Activated naive CD4-positive, alpha-beta T cell treated with Interleukin-2 at 50 U/mL for 16 hours (primary cell): ENCODE results near the gene FBXO10.
"Not testable (repeated sequence)": the region's sequence is repeated elsewhere in the genome, so short reads cannot be mapped to it uniquely, and the experiment has no call there.

ENCODE experiments used
- DNase-seq: peaks from one replicate; pipeline ENCODE4 v3.0.0-alpha.2; 2020

FBXO10 gene, protein sequence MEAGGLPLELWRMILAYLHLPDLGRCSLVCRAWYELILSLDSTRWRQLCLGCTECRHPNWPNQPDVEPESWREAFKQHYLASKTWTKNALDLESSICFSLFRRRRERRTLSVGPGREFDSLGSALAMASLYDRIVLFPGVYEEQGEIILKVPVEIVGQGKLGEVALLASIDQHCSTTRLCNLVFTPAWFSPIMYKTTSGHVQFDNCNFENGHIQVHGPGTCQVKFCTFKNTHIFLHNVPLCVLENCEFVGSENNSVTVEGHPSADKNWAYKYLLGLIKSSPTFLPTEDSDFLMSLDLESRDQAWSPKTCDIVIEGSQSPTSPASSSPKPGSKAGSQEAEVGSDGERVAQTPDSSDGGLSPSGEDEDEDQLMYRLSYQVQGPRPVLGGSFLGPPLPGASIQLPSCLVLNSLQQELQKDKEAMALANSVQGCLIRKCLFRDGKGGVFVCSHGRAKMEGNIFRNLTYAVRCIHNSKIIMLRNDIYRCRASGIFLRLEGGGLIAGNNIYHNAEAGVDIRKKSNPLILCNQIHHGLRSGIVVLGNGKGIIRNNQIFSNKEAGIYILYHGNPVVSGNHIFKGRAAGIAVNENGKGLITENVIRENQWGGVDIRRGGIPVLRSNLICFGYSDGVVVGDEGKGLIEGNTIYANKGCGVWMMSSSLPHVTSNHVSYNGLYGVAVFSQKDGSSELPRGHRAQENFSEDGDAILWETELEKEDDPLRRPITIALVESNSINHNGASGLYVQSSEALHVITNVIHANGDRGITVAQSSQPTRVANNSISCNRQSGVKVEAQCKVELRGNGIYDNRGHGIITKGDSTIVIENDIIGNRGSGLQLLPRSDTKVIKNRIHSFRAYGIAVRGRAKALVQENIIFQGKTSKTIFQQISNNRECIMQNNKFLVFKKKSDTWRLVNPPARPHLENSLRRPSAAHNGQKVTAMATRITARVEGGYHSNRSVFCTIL

DNA sequence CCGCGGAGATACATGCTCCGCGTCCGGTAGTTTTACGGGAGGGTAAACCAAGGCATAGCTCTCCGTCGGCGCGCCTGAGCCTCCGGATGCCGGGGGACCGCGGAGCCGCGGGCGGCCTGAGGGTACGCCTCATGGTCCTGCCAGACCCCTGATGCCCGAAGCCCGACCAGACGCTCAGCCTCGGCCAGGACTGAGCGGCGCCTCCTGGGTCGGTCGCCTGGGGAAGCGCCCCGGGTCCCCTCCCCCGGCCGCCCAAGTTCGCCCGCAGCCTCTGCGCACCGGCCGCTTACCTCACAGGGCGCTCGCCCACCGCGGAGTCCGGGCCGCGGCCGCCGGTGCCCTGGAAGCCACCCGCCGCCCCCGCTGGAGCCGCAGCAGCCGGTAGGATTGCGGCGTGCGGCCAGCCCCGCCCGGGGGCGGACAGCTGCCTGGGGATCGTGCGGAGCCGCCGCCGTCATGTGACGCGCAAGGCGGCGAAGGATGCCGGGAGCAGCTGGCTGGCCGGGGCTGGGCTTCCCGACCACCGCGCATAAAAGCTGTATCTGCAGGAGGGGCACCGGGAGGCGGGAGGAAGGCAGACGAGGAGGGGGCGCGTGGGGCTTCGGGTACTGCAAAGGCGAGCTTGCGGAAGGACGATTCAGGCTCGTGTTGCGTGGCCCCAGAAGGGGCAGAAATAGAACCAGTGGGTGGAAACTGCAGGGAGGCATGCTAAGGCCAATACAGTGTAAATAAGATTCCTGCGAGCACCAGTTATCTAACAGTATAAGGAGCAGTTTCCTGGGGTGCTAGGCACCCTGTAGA is at the start of gene FBXO10:
FBXO10 (minus strand) TSS at position 460 of the 801 bp plus-strand sequence. CDS start 34,612 bp downstream, outside the sequence.
- peak; percentile 46 for DNase-seq

- DNase-seq, result no peak
These were observed 49.6 kb upstream of the FBXO10 start for GRCh38 chr9:37625758-37626147.

DNA sequence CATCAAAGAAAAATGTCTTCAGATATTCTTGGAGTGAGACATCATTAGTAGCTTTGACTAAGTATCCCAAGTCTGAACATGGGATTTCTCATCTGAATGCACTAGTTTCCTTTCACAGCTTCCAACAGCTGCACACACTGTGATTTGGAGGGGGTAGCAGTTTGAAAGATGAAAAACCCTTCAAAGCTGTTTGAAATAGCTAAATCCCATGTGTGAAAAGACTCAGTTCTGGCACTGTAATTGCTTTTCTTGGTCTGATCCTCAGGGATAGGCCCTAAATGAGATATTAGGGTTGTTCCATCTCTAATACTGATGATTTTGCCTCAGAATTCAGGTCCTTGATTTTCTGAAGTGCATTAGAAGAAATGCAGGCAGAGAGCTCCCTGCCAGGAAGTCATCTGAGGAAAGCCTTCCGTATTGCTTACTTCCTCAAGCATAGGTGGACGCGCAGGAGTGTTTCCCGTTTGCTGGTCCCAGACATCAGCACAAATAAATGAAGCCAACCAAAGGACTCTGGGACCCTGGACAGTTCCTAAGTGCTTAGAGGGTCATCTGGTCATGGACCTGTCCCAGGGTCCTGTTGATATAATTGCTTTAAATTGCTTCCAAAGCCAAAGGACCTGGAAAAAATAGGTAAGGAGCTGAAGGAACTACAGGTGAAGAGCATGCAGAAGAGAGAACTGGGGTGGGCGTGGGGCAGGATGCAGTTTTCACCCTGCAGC is 49.0 kb upstream of the FBXO10 start:
- no peak for DNase-seq

DNA sequence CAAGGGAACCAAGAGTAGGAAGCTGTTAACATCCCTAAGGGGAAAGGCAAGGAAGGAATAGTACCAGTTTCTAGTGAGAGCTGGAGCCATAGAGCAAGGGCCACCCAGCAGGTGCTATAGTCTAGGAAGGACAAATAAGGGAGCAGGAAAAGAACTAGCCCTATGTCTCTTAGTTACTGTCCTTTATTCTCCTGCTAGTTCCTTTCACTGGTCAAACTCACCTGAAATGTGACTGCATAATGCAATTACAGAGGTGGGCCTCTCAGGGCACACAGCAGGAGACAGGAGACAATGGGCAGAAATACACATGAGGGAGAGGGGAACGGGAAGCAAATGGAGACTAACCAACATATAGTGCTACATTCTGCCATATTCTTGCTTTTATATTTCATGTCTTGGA is 47.9 kb upstream of the FBXO10 start:
- DNase-seq, result no peak

DNA sequence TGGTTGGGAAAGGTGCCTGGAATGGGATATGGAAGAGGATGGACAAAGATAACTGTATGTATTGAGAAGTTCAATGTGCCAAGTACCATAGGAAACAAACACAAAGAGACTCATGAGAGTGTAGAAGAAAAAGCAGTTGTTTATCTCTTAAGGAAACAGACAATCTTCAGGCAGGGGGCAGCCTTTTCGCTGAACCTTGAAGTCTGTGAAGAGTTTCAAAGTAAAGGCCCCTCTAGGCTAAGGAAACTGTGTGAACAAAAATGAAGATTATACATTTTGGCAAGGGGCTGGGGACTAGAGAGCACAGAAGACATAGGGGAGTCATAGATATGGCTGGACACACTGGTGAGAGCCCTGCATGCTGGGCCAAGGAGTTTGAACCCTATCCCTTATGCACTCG is 47.1 kb upstream of the FBXO10 start:
- no peak for DNase-seq

DNA sequence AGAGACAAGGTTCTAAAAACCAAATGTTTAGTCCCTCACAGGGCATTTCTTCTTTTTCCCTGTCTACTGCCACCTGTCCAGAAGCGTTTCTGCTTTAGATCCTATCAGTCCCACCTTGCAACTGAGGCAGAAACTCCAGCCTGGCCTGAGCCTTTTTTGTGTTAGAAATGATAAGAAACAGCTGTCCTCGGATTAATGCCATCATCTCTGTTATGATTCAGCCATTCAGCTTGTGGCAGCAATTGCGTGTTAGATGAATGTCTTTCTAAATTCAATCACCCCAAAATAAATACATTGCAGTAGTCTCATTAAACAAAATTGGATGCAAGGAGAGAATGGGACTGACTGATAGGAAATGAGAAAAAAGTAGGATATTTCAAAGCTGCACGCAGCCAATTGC is 46.3 kb upstream of the FBXO10 start:
- DNase-seq, result no peak

- no peak for DNase-seq
These were observed 45.3 kb upstream of the FBXO10 start for GRCh38 chr9:37621273-37622121.

GRCh38 chr9:37620396-37620795 is 44.2 kb upstream of the FBXO10 start:
- no peak for DNase-seq

DNA sequence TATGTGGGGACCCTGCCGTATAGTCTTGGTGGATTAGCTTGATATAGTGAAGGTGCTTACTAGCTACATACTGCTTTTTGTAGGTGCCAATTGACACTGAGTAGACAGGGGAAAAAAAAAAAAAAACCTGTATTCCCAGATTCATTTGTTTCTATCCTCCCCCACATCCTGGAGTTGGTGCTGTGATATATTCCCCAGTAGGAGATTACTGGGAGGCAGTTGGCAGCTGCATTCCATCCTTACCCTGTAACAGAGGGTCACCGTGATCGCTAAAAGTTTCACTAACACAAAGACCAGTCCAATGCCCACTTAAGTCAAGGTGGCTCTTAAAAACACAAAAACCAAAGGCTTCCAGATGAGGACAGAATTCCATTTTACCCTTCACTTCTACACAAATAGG is 43.6 kb upstream of the FBXO10 start:
- DNase-seq, result no peak

- DNase-seq, result no peak
These were observed 42.6 kb upstream of the FBXO10 start for GRCh38 chr9:37618817-37619216.

GRCh38 chr9:37617832-37618231 is 41.7 kb upstream of the FBXO10 start:
- no peak for DNase-seq

DNA sequence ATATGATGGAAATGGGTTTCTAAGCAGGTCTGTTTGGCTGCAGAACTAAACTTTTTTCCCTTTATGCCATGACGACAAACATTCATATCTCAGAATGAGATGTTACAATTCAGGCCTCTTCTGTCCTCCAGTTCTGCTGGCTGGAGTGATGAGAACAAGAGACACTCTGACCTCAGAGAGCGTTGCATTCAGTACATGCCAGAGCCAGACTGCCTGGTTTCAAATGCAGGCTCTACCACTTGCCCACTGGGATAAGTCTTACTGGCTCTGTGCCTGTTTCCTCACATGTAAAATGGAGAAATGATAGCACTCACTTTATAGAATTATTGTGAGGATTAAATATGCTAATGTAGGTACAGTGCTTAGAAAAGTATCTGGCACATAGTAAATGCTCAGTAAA is 41.0 kb upstream of the FBXO10 start:
- DNase-seq, result no peak

GRCh38 chr9:37611961-37612360 is 35.8 kb upstream of the FBXO10 start:
- no peak for DNase-seq

DNA sequence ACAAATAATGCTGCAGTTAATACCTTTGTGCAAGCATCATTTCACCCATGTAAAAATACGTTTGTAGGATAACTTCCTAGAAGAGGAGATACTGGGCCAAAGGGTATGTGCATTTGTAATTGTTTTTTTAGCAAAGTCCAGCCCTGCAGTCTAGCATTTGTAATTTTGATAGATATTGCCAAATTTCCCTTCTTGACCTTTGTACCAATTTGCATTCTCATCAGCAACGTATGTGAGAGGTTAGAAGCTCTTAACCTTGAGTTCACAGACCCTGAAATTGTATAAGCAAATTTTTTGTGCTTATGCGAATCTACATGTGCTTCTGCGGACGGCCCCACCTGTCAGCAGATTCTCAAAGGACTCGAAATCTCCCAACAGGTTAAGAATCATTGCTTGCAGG is 34.8 kb upstream of the FBXO10 start:
- DNase-seq, result no peak

- no peak for DNase-seq
These were observed 33.7 kb upstream of the FBXO10 start for GRCh38 chr9:37609735-37610397.

- DNase-seq, result no peak
These were observed 32.1 kb upstream of the FBXO10 start for GRCh38 chr9:37608250-37608649.

- DNase-seq, result no peak
These were observed 28.1 kb upstream of the FBXO10 start for GRCh38 chr9:37604296-37604695.

- no peak for DNase-seq
These were observed 26.6 kb upstream of the FBXO10 start for GRCh38 chr9:37602817-37603216.

DNA sequence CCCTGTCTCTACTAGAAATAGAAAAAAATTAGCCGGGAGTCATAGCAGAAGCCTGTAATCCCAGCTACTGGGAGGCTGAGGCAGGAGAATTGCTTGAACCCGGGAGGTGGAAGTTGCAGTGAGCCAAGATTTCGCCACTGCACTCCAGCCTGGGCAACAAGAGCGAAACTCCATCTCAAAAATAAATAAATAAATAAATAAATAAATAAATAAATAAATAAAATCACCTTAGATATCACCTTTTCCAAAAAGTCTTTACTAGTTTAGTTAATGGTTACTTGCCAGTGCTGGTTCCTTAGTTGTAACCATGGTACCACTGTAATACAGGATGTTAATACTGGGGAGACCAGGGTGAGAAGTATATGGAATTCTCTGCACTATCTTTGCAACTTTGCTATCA is 25.9 kb upstream of the FBXO10 start:
- not testable (repeated sequence) for DNase-seq

GRCh38 chr9:37596504-37596903 is 20.3 kb upstream of the FBXO10 start:
- DNase-seq, result no peak
